Suppressor macrophage (primary cell): ENCODE results near the gene POLR2I.
"Not testable (repeated sequence)": the region's sequence is repeated elsewhere in the genome, so short reads cannot be mapped to it uniquely, and the experiment has no call there.

Experiments
- DNase-seq, 4 experiments: peaks; one replicate each; pipeline ENCODE4 v3.0.0-alpha.2; 2020 to 2022

POLR2I gene

DNA sequence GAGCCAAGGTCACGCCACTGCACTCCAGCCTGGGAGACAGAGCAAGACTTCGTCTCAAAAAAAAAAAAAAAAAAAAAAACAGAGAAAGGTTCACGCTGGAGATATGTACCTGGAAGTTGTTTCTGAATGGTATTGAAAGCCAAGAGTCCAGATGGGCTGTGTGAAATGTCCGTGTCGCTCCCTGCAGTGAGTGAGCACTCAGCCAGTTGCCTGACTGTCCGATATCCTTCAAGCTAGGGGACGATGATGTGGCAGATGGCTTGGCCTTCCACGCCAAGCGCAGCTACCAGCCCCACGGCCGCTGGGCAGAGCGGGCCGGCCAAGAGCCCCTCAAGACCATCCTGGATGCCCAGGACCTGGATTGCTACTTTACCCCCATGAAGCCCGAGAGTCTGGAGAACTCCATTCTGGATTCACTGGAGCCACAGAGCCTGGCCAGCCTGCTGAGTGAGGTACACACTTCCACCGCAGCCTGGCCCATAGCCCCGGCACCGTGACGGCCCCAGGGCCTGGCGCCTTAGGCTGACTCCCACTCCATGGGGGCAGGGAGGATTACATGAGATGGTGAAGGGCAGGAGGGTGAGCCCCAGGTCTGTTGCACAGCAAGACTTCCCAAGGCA lies 15.4 kb downstream of the POLR2I start:
- DNase-seq = no peak

DNA sequence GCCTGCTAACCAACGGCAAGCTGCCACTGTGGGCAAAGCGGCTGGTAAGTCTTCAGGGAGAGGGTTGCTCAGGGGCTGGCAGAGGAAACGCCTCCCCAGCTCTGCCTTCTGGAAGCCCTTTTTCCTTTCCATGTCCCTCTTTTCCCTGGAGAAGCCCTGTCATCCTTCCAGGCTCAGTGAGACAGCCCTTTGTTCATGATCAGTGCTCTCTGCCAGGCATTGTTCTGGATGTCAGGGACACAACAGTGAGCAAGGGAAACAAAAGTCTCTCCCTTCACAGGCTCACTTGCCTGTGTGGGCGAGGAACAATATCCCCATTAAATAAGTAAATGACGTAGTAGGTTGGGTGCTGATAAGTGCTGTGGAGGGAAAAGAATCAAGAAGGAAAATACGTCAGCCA lies 17.6 kb downstream of the POLR2I start:
- no peak for DNase-seq

DNA sequence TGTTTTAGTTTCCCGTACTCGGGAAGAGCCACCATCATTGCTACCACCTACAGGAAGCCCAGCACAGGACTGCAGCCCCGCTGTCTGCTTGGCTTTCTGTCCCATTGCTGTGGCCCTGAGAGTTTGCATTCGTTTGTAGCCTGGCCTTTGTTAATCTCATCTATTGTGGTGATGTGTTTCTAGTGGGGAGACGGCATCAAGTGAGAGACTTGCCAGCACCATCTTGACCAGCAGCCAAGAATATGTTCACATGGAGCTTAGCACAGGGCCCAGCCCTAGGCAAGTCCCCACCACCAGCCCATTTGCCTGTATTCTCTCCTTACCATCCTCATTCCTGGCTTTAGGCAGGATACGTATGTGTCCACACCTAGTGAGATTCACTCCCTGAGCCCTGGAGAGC lies 21.0 kb downstream of the POLR2I start:
- DNase-seq = no peak

DNA sequence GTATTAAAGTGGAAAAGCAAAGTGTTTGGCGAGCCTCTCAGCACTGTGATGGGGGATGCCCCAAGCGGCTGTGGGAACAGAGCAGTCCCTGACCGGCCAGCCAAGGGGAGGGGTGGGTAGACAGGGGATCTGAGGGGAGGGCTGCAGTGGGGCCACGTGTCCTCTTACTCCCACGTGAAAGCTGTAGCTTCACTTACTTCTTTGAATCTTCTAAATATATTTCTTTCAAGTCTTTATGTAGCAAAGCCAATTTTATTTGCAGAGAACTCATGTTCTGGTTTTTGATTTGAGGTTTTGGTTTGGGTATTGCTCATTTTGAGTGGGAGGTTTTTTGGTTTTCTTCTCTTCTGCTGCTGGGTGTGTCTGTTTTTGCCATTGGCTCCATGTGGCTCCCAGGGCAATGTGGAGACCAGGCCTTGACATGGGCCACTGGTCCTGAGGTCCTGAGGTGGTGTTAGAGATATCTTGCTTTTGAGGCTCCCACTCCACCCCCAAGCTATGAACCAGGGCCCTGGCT lies 21.5 kb downstream of the POLR2I start:
- no peak for DNase-seq

DNA sequence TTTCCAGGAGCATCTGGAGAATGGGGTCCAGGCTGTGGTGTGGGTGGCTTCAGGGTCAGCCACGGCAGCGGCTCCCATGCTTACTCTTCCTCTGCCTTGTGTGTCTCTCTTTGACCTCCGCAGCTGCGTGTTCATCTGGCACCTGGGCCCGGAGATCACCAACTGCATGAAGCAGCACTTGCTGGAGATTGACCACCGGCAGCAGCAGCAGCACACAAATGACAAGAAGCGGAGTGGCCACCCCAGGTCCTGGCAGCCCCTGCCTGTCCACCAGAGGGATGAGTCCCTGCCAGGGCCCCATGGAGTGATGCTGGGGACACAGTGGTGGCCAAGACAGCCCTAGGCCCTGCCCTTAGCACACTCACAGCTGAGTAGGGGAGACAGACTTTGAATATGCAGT lies 22.1 kb downstream of the POLR2I start:
- no peak for DNase-seq

DNA sequence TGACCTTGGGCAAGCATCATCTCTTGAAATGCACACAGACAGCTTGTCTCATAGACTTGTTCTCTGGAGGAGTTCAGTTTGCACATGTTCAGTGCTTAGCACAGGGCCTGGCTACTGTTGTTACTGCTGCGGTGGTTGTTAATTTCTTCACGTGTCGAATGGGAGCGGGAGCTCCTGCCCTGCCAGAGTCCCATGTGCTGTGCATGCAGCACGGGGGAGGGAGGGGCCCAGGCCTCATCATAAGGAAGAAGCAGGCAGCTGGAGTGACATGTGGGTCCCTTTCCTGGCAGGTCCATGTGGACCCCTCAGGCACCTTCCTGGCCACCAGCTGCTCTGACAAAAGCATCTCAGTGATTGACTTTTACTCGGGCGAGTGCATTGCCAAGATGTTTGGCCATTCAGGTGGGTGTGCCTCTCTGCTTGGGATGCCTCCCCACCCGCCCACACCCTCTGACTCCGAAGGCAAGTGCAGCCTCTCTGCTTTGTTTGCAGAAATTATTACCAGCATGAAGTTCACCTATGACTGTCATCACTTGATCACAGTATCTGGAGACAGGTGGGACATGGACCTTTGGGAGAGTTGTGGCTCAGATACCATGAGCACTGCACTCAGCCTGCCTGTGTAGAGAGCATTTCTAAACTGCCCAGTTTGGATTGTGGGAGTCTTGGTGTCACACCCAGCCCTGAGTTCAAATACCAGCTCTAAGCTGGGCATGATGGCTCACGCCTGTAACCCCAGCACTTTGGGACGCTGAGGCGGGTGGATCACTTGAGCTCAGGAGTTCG lies 23.6 kb downstream of the POLR2I start:
- no peak for DNase-seq

DNA sequence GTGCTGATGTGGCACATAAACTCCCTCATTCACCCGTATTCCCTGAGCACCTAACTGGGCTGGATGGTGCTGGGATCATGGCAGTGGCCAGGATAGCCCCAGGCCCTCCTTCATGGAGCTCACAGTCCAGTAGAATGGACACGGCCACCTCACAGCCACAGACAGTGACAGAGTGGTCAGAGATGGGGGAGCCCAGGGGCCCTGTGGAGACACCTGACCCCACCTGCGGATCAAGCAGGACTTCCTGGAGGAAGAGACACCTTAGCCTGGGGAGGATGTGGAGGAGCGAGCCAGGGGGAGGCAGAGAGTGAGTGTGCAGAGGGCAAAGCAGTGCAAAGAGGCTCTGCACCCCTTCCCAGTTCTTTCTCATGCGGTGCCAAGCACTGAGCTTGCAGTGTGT lies 24.8 kb downstream of the POLR2I start:
- no peak for DNase-seq

DNA sequence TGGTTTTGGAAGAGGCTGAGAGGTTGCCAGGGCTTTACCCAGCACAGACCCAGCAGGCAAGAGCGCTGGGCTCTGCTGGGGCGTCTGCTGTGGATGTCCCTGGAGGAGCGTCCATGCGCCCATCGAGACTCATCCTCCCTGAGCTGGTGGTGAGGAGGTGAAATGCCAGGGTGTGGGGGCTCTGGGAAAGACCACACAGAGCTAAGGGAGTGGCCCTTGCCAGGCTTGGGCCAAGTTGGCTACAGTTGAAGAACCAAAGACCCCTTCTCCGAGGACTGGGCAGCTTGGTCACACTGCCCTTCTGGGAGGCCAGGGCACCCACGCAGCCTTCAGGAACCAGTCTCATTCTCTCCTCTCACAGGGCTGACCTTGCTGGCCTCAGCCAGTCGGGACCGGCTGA lies 28.3 kb downstream of the POLR2I start:
- DNase-seq = no peak

DNA sequence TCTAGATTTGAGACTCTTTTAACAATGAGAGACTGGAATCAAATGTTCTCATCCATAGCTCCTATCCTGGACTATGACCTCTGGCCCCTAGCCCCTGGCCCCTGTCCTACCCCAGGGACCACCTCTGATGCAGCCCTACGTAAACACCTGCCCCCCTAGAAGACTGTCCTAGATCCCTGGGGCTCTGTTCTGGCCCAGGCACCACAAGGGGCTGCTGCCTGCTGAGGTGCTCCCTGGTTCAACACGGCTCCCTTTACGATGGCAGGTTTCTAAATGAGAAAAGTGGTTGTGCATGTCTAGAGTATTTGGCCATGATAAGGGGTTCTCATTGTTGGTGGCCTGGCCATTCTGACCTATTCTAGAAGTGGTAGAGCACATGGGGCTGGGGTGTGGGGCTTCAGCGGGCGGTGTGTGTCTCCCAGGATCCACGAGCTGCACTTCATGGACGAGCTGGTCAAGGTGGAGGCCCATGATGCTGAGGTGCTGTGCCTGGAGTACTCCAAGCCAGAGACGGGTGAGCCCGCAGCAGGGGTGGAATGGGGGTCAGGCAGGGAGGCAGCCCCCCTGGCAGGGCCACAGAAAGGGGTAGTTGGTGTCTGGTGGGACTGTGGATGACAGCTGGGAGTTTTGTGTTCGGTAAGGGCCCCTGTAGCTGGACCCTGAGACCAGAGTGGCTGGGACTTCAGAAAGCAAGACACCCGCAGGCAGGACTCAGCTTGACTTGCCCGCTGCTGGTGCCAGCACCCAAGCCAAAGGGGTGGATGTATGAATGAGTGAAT lies 30.3 kb downstream of the POLR2I start:
- DNase-seq = no peak

DNA sequence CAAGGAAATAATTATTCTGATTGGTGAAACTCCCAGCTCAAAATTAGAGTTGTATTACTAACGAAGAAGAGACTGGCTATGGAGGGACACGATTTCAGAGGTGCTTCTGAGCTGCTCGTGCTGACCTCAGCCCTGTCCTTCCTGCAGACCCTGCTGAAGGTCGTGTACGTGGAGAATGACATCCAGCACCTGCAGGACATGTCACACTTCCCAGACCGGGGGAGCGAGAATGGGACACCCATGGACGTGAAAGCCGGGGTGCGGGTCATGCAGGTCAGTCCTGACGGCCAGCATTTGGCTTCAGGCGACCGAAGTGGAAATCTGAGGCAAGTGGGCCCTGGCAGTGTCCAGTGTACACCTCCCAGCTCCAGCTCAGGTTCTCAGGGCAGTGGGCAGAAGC lies 31.8 kb downstream of the POLR2I start:
- no peak for DNase-seq

DNA sequence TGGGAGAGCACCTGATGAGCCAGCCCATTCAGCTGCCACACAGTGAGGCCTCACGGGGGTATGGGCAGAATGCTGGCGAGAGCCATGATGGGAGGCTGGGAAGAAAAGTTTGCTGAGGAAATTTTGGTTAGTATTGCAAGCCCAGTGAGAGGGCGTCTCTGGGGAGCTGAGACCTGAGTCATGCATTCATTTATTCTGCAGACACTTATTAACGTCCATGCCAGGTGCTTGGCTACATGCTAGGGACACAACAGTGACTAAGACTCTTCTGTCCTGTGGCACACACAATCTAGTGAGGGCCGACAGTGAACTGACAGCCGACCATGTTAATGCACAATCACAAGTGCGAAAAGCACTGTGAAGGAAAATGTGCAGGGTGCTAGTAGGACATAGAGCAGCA lies 32.8 kb downstream of the POLR2I start:
- no peak for DNase-seq

DNA sequence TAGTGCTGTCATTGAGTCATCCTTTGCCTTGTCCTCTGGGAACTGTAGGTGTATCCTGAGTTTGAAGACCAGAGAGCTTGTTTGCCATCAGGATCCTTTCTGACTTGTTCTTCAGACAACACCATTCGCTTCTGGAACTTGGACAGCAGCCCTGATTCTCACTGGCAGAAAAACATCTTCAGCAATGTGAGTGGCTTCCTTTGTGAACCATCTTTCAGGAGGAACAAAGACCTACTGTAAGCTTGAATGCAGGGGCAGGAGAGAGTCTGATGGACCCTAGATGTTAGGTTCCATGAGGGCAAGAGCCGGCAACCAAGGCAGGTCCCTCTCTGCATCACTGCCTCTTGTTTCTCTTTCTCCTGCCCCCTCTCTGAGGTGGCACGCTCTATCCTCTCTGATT lies 33.3 kb downstream of the POLR2I start:
- no peak for DNase-seq

DNA sequence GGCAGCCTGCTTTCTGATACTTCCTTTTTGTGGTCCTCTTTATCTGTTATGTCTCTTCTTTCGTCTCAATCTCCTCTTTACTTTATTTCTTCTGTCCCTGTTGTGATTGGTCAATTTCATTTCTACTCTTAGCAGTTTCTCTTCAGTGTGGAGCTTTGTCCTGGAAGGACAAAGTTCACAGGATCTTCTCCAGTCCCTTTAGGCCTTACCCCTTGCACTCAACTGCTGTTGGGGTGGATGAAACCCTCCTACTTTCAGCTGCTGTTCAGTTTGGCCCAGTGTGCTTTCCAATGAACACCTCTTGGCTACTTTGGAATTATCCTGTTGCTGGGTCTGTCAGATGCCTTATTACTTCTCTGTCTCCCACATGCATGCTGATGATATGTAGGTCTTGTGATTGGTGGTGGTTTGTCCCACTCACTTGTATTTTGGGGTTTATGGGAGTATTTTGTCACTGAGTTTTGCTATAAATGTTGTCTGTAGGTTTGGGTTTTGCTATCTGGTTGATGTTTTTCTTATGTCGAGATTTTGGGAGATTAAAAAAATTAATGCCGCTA lies 35.2 kb downstream of the POLR2I start:
- peak; percentile 24 to 55 (median 37) for DNase-seq

DNA sequence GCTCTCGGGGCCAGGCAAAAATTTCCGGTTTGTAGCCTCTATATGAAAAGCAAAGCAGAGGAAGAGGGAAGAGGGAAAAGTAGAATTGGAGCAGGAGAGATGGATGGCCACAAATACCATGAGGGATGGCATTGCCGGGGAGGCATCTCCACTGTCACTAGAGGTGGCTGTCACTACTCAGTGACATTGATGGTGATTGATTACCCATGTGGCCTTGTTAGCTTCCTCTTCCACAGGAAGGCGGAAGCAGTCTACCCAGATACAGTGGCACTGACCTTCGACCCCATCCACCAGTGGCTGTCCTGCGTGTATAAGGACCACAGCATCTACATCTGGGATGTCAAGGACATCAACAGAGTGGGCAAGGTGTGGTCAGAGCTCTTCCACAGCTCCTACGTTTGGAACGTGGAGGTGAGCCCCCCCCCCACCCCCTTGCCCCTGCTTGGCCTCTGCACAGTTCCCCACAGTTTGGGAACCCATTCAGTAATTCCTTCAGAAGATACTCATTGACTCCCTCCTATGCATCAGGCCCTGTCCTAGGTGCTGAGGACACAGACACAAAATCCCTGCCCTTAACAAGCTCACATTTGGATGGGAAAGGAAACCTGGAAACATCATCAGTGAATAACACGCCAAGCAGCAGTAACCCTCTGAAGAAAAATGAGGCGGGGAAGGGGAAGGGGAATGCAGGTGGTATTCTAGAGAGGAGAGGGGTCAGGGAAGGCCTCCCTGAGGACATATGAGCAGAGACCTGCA lies 41.4 kb downstream of the POLR2I start:
- DNase-seq = no peak

DNA sequence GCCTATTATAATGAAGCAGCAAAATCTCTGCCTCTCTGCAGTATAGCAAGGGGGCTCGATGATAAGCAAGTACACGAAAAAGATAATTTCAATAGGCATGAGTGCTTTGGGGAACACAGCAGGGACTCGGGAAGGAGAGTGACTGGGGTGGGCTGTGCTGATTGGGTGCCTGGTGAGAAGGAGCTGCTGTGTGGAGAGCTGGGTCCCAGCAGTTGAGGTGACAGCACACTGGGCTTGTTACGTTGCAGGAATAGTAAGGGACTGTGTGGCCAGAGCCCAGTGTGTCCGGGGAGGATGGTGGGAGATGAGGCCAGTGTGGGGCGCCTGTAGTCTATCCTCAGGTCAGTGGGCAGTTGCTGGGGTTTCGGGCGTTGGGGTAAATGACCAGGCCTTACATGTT lies 42.6 kb downstream of the POLR2I start:
- no peak for DNase-seq

DNA sequence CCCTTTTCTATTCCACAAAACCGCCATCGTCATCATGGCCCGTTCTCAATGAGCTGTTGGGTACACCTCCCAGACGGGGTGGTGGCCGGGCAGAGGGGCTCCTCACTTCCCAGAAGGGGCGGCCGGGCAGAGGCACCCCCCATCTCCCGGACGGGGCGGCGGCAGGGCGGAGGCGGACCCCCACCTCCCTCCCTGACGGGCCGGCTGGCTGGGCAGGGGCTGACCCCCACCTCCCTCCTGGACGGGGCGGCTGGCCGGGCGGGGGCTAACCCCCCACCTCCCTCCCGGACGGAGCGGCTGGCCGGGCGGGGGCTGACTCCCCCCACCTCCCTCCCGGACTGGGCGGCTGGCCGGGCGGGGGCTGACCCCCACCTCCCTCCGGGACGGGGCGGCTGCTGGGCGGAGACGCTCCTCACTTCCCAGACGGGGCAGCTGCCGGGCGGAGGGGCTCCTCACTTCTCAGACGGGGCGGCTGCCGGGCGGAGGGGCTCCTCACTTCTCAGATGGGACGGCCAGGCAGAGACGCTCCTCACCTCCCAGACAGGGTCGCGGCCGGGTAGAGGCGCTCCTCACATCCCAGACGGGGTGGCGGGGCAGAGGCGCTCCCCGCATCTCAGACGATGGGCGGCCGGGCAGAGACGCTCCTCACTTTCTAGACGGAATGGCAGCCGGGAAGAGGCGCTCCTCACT lies 45.7 kb downstream of the POLR2I start:
- not testable (repeated sequence) for DNase-seq

DNA sequence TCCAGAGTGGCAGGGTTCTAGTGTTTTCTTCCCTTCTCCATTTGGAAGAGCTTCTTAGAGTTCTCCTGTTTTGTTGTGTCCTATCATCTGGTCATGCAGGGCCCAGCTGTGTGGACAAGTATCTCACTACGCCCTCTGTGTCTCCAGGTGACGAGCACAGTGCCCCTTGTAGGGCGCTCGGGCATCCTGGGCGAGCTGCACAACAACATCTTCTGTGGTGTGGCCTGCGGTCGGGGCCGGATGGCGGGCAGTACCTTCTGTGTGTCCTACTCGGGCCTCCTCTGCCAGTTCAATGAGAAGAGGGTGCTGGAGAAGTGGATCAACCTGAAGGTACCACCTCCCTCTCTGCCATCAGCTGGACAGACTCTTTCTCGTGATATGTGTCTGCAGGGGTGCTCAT lies 47.0 kb downstream of the POLR2I start:
- DNase-seq = no peak

DNA sequence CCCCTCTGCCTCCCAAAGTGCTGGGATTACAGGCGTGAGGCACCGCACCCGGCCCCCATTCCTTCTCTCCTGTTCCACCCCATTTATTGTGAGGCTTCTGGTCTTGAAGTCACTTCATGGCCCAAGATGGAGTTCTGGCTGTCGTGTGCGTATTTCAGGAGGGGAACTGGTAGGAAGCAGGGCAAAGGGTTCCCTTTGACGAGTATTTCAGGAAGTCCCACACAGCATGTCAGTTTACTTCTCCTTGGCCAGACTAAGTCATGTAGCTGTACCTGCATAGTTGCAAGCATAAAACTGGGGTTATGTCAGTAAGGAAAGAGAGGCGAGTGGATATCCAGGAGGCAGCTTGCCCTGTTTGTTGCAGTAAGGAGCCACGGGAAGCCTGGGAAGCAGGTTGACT lies 49.8 kb downstream of the POLR2I start:
- peak; percentile 25 to 66 (median 61) for DNase-seq
